GM19328 (cell line): ENCODE results near the gene METRNL.
"Not testable (repeated sequence)": the region's sequence is repeated elsewhere in the genome, so short reads cannot be mapped to it uniquely, and the experiment has no call there.

Experiments used
- ATAC-seq: cut with Tn5 transposase; IDR thresholded peaks from one replicate; pipeline ENCODE4 v1.9.1; 2021; ENCODE audit warnings: mild to moderate bottlenecking, moderate library complexity; ENCODE audit not compliant: unreplicated experiment

METRNL gene

DNA sequence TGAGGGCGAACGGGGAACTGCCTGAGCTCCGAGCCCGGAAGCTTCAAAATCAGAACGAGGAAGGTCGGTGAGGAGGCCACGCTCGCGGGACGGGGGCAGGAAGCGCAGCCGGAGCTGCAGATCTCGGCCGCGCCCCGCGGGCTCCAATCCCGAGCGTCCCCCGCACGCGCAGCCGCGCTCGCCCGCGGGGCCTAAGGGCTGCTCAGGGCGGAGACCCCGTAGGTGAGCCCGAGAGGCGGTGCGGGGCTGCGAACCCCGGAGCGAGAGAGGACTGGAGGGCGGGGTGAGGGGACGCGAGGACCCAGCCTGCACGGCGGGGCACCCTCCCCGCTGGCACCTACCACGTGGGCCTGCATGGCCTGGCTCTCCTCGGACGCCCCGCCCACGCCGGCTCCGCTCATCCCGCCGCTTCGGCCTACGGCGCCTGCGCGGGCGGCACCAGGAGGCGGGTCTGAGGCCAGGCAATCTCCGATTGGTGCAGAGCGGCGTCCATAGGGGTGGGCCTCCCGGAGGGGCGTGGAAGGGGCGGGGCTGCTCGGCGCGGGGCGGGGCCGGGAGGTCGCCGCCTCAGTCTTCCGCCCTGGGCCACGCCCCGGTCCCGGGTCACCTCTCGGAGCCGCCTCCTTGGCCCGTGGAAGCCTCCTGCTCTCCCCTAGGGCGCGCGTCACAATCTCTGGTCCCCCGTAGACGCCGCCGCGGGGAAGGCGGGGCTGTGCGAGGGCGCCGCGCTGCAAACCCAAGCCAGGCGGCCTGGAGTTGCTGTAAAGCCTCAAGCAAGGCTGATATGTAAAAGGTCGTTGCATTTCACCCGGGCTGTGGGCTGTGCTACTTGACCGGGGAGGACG lies 27.8 kb upstream of the METRNL start:
- ATAC-seq: peak; percentile 88

DNA sequence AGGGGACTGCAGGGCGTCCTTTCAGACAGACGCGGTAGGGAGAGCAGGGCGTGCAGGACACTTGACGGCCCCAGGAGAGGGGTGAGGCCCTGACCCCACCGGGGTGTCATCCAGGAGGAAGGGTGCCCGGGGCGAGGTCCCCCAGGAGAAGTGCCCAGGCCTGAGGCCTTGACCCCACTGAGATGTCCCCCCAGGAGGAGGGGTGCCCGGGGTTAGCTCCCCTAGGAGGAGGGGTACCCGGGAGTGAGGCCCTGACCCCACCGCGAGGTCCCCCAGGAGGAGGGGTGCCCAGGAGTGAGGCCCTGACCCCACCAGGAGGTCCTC lies 27.2 kb upstream of the METRNL start:
- ATAC-seq: no peak

DNA sequence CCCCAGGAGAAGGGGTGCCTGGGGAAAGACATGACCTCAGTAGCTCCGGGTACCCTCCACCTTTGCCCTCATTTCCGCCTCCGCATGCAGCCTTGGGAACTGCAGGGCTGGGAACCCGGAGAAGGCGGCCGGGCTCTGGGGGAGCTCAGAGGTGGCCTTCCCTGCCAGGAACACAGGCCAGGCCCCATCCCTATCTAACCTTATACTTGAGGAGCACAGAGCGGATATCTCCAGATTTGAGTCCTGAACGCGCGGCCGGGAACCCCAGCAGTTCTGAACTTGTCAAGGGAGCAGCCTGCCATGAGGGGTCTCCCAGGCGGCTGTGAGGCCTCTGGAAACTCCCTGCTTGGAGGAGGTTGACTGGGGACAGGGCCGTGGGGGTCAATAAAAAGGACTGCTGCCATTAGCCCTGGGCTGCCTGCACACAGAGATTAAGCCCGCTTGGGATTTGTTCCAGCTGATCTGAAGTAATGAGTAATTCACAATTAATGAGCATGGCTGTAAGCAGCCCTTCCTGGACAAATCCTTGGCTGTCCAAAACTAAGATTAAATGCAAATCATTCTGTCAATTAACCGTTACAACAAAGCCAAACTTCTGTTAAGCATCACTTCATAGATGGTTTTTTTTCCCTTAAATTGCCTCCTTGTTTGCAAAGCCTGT lies 26.3 kb upstream of the METRNL start:
- ATAC-seq: no peak

- no peak for ATAC-seq
These were observed 25.5 kb upstream of the METRNL start for GRCh38 chr17:83053739-83054451.

DNA sequence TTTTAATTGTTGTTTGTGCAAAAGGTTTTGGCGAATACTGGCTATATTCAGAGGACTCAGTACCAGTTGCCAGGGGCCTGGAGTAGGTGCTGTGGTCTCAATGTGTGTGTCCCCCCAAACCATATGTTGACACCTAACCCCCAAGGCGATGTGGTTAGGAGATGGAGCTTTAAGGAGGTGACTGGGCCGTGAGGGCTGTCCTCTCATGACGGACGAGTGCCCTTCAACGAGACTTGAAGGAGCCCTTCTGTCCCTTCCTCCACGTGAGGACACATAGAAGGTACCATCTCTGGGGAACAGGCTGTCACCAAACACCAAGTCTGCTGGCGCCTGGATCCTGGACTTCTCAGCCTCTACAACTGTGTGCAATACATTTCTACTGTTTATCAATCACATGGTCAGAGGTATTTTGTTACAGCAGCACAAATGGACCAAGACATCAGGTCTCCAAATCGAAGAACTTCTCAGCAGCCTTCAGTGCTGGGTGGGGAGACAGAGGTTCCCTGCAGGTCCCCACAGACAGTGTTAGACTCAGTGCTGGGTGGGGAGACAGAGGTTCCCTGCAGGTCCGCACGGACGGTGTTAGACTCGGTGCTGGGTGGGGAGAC lies 24.8 kb upstream of the METRNL start:
- no peak for ATAC-seq

GRCh38 chr17:83055176-83055575 lies 24.2 kb upstream of the METRNL start:
- ATAC-seq: not testable (repeated sequence)

GRCh38 chr17:83055911-83056582 lies 23.4 kb upstream of the METRNL start:
- ATAC-seq: no peak

DNA sequence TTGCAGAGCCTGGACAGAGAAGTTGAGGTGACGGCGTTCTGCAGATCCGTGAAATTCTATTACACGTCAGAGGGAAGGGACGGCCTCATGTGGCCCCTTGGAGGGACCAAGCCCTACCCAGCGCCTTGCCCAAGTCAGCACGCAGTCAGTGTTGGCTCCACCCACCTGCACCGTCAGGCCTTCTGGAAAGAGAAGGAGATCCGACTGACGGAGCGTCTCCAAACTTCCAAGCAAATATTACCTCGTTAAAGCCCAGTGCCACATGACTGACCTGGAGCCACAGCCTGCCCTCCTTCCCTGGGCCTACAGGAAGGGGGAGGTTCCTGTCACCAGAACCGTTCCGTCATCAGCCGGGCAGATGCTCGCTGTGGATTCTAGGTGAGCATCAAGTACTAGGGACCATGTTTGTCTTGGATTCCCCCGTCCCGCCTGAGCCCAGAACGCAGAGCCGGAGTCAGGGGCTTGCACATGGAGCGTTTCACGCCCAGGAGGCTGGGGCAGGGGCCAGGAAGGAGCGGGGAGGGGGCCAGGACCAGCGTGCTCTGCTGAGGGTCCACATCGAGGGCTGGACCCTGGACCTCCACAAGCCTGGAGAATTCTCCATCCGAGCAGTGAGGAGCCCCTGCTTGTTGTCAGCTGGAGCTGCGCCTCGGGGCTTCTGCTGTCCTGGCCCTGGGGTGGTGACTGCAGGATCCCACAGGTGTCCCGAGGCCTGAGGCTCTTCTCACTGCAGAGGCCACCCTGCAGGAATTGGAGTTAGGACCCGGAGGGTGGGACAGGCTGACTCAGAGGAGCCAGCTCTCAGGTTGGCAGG lies 22.6 kb upstream of the METRNL start:
- no peak for ATAC-seq

DNA sequence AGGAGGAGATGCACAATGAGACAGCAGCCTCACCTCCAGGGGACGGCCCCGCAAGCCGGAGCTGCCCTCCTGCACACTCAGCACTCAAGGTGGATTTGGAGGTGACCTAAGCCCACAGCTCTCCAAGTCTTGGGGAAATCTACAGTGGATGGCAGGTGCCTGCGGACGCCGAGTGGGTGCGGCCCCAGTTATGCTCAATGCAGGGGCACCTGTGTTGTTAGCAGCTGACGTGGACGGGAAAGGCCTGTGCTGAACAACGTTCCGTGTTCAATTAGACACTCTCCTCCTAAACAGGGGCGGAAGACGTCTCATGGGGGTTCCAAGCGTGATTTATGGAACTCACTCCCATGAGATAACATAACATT lies 22.0 kb upstream of the METRNL start:
- ATAC-seq: no peak

GRCh38 chr17:83057793-83058265 lies 21.6 kb upstream of the METRNL start:
- no peak for ATAC-seq

- ATAC-seq: no peak
These were observed 21.1 kb upstream of the METRNL start for GRCh38 chr17:83058266-83058798.

DNA sequence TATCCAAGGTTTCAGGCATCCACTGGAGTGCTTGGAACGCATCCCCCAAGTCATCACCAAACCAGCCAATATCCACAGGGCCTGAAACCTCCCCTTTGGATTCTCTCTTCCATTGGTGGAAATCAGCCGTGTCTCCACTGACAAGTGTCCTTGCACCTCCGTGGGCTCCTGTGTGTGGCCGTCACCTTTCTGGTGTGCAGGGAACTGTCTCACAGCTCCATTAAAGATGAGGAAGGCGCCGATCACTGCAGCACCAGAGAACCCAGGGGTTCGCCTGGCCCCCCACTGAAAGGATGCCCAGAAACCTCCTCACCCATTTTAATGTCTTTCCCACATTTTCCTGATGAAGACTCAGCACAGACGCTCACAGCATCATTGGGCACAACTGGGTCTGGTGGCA lies 17.8 kb upstream of the METRNL start:
- no peak for ATAC-seq

GRCh38 chr17:83062011-83062817 lies 17.2 kb upstream of the METRNL start:
- no peak for ATAC-seq

GRCh38 chr17:83062818-83063671 lies 16.4 kb upstream of the METRNL start:
- no peak for ATAC-seq

- ATAC-seq: no peak
These were observed 15.2 kb upstream of the METRNL start for GRCh38 chr17:83064021-83064731.

DNA sequence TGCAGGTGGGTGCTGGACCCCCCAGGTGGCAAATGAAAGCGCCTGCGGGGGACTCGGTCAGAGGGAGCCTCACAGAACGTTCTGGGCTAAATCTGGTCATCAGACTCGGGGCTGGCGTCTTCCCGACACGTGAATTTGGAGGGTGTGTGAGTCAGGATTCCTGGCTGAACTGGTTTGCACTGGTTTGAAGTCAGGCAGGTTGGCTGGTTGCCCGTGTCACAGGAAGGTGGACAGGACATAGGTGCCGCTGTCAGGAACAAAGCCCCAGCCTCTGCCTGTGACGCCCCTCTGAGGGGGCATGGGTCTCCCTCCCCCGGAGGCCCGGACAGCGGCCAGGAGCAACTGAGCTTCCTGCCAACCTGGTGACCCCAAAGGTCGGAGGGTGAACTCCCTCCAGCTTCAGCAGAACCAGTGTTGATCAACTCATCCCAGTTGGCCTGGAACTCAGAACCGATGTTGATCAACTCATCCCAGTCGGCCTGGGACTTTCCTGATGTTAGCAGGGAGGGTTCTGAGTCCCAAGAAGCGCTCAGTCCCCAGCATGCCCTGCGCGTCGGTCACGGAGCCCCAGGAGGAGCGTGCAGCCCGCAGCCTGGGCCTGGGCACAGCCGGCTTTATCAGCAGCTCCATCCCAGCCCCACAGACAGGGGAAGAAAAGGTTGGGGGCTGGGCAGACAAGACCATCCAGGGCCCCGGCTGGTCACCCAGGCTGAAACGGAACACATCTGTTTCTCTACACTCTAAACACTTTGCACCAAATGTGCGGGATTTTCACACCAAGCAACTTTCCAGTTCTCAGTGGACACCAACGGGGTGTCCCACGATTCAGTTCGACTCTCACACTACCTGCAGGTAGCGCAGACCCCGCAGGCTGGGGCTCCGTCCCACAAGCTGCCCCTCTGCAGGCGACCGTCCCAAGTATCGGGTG lies 14.4 kb upstream of the METRNL start:
- ATAC-seq: no peak
